Naive thymus-derived CD4-positive, alpha-beta T cell (primary cell): Measurements from ENCODE around the gene CBR1. TPM values are rescaled to one million over a fixed set of nuclear protein-coding genes. Genes with fewer than 3 reads are reported as not detected.
"Not testable (repeated sequence)": the region's sequence is repeated elsewhere in the genome, so short reads cannot be mapped to it uniquely, and the experiment has no call there.

ENCODE experiments used
- ATAC-seq: fragments of 150-1000 bp; cut with Tn5 transposase; 2 replicates; pipeline ENCODE4 v1.10.0; 2021; ENCODE audit warnings: mild to moderate bottlenecking, moderate library complexity
- CTCF ChIA-PET: fragments of 350-600 bp; sonication (Branson Sonifier 250); formaldehyde crosslinking; loops from one replicate; lab custom pipeline; 2021; ENCODE audit warnings: antibody characterized with exemption; lab: Charles Lee
- POLR2A ChIA-PET: fragments of 350-600 bp; sonication (Branson Sonifier 250); formaldehyde crosslinking; loops from one replicate; lab custom pipeline; 2021; ENCODE audit warnings: antibody characterized with exemption, inconsistent platforms; lab: Charles Lee
- DNase-seq, 9 donors: peaks; one replicate each; pipeline versions ENCODE4 v3.0.0 to v3.0.0-alpha.2; 2020 to 2022; ENCODE audit warnings: mixed read lengths in 1 of 9
- H3K27ac ChIP-seq: one replicate; pipeline ENCODE4 v1.7.0; 2013; ENCODE audit warnings: mild to moderate bottlenecking, low read depth, low read length, moderate library complexity
- H3K27me3 ChIP-seq, 2 donors: one replicate each; pipeline ENCODE4 v1.7.0; 2013; ENCODE audit warnings: low read length in 2 of 2, mild to moderate bottlenecking in 2 of 2, moderate library complexity in 2 of 2; ENCODE audit not compliant: control insufficient read depth in 2 of 2, insufficient read depth in 2 of 2
- H3K36me3 ChIP-seq, 3 experiments: 1 replicate in 2 of 3; 2 replicates in 1 of 3; pipeline ENCODE4 v1.7.0; 2013; ENCODE audit warnings: low read length in 3 of 3, mild to moderate bottlenecking in 3 of 3, moderate library complexity in 1 of 3; ENCODE audit not compliant: insufficient read depth in 3 of 3, control insufficient read depth in 2 of 3
- H3K4me1 ChIP-seq, 2 donors: one replicate each; pipeline ENCODE4 v1.7.0; 2013; ENCODE audit warnings: low read length in 2 of 2, mild to moderate bottlenecking in 2 of 2, moderate library complexity in 1 of 2; ENCODE audit not compliant: control insufficient read depth in 2 of 2, insufficient read depth in 2 of 2
- H3K4me3 ChIP-seq: 2 replicates; pipeline ENCODE4 v1.7.0; 2013; ENCODE audit warnings: mild to moderate bottlenecking, low read length
- H3K9me3 ChIP-seq, 3 experiments: 1 replicate in 2 of 3; 2 replicates in 1 of 3; pipeline ENCODE4 v1.7.0; 2013; ENCODE audit warnings: low read length in 3 of 3; ENCODE audit not compliant: control insufficient read depth in 2 of 3
- H3K27ac Mint-ChIP-seq, 9 donors: one replicate each; pipeline ENCODE4 v1.8.0; 2020 to 2022; ENCODE audit warnings: mixed read lengths in 9 of 9, mild to moderate bottlenecking in 8 of 9, moderate library complexity in 5 of 9, inconsistent platforms in 2 of 9
- H3K27me3 Mint-ChIP-seq, 5 donors: one replicate each; pipeline ENCODE4 v1.8.0; 2021 to 2022; ENCODE audit warnings: mixed read lengths in 5 of 5, mild to moderate bottlenecking in 1 of 5
- H3K36me3 Mint-ChIP-seq, 5 donors: one replicate each; pipeline ENCODE4 v1.8.0; 2020 to 2022; ENCODE audit warnings: mixed read lengths in 5 of 5, mild to moderate bottlenecking in 3 of 5, inconsistent platforms in 1 of 5
- H3K4me1 Mint-ChIP-seq, 7 donors: one replicate each; pipeline ENCODE4 v1.8.0; 2020 to 2022; ENCODE audit warnings: mixed read lengths in 7 of 7, mild to moderate bottlenecking in 3 of 7, inconsistent platforms in 1 of 7
- H3K4me3 Mint-ChIP-seq, 10 donors: one replicate each; pipeline ENCODE4 v1.8.0; 2020 to 2022; ENCODE audit warnings: mild to moderate bottlenecking in 10 of 10, mixed read lengths in 10 of 10, moderate library complexity in 6 of 10, inconsistent platforms in 2 of 10
- H3K9me3 Mint-ChIP-seq, 11 donors: one replicate each; pipeline ENCODE4 v1.8.0; 2020 to 2022; ENCODE audit warnings: mixed read lengths in 11 of 11, mild to moderate bottlenecking in 4 of 11, inconsistent platforms in 1 of 11, moderate library complexity in 1 of 11
- intact Hi-C, 2 donors: fragments of 100-400 bp; cut with micrococcal nuclease; formaldehyde crosslinking; loops; one replicate each; pipeline ENCODE4 v1.15.1; 2023
- polyA plus RNA-seq, 2 donors: library from polyadenylated mRNA; unstranded; fragments of 300-500 nt; fragmentation: Illumina TruSeq; gene quantifications; one replicate each; pipeline ENCODE4 v1.2.3, GENCODE V29; 2021
- total RNA-seq, 6 experiments: library from RNA in 5 of 6; stranded (reverse) in 5 of 6; gene quantifications; 1 replicate in 5 of 6; 2 replicates in 1 of 6; pipeline ENCODE4 v1.2.3 and lab custom pipeline; 2021 to 2026

Gene CBR1
- total and polyA plus RNA-seq, 7 experiments from 2014 or later: 6.0 to 59.7 (median 24.1) TPM

GRCh38 chr21:36073181-36073580 is 3.4 kb downstream of the CBR1 start:
- H3K36me3 Mint-ChIP-seq: peaks cover 7 to 37% (median 21%) of the 10 kb centered on the region in 5 donors
- DNase-seq (no peak), ATAC-seq (no peak)
- no peaks in the 10 kb centered on the region for H3K27me3 Mint-ChIP-seq
- H3K27ac ChIP-seq: no peak overlapping the region
- intact Hi-C loops: no loop called here
- H3K36me3 ChIP-seq: peaks cover 0 to 14% (median 0%) of the 10 kb centered on the region in 3 experiments
- peaks cover 16 to 69% (median 55%) of the 10 kb centered on the region in 7 donors for H3K4me1 Mint-ChIP-seq
- POLR2A ChIA-PET: interaction anchor here (0.6 to 5.3 kb wide), 3 partner anchors 13 to 1384 kb away, joined by 3 to 43 read pairs (median 3); partner anchors contain the start of gene SETD4
- H3K27ac Mint-ChIP-seq: peak overlapping the region in 1 of 9 donors; percentile 2
- peaks cover 0 to 5% (median 0%) of the 10 kb centered on the region in 3 experiments for H3K9me3 ChIP-seq
- peak overlapping the region in 1 of 10 donors; percentile 27 for H3K4me3 Mint-ChIP-seq
- no peaks in the 10 kb centered on the region for H3K27me3 ChIP-seq
- H3K4me3 ChIP-seq: no peak overlapping the region
- CTCF ChIA-PET: interaction anchor here (1.1 kb wide), 1 partner anchor 39 kb away, joined by 3 read pairs; no protein-coding TSS in a partner anchor
- H3K4me1 ChIP-seq: peaks cover 5 to 21% of the 10 kb centered on the region in 2 donors
- H3K9me3 Mint-ChIP-seq: peaks cover 3 to 10% (median 6%) of the 10 kb centered on the region in 11 donors

- Histone ChIP-seq H3K4me1 (peaks cover 5 to 21% of the 10 kb centered on the region in 2 donors), H3K36me3 (peaks cover 0 to 14% (median 0%) of the 10 kb centered on the region in 3 experiments)
- Mint-ChIP-seq H3K36me3 (peaks cover 7 to 40% (median 21%) of the 10 kb centered on the region in 5 donors), H3K4me1 (peaks cover 18 to 76% (median 62%) of the 10 kb centered on the region in 7 donors)
- POLR2A ChIA-PET: interaction anchor here (0.6 to 1.2 kb wide), 3 partner anchors 10 to 174 kb away, joined by 3 read pairs; no protein-coding TSS in a partner anchor
- H3K4me3 ChIP-seq, ATAC-seq, H3K27ac ChIP-seq, intact Hi-C loops, H3K9me3 ChIP-seq, H3K4me3 Mint-ChIP-seq, H3K27ac Mint-ChIP-seq, H3K27me3 Mint-ChIP-seq, H3K9me3 Mint-ChIP-seq, DNase-seq, H3K27me3 ChIP-seq, CTCF ChIA-PET: not testable (repeated sequence)
These were observed 4.1 kb downstream of the CBR1 start for GRCh38 chr21:36073911-36074310.

GRCh38 chr21:36075171-36075570 is 5.3 kb downstream of the CBR1 start:
- intact Hi-C loops: no loop called here
- H3K9me3 ChIP-seq: no peaks in the 10 kb centered on the region
- H3K27me3 ChIP-seq: no peaks in the 10 kb centered on the region
- ChIA-PET POLR2A (interaction anchor here (1.2 kb wide), 1 partner anchor 11 kb away, joined by 3 read pairs; no protein-coding TSS in a partner anchor), CTCF (no interaction called here)
- DNase-seq (no peak), ATAC-seq (no peak)
- peaks cover 0 to 6% (median 0%) of the 10 kb centered on the region in 11 donors for H3K9me3 Mint-ChIP-seq
- H3K4me3 ChIP-seq: no peak overlapping the region
- H3K27ac ChIP-seq: no peak overlapping the region
- H3K4me1 ChIP-seq: peaks cover 0 to 26% of the 10 kb centered on the region in 2 donors
- peaks cover 7 to 46% (median 19%) of the 10 kb centered on the region in 5 donors for H3K36me3 Mint-ChIP-seq
- peaks cover 17 to 77% (median 68%) of the 10 kb centered on the region in 7 donors for H3K4me1 Mint-ChIP-seq
- peaks cover 0 to 14% (median 0%) of the 10 kb centered on the region in 3 experiments for H3K36me3 ChIP-seq
- H3K4me3 Mint-ChIP-seq: no peak overlapping the region
- no peaks in the 10 kb centered on the region for H3K27me3 Mint-ChIP-seq
- peak overlapping the region in 1 of 9 donors; percentile 42 for H3K27ac Mint-ChIP-seq

DNA sequence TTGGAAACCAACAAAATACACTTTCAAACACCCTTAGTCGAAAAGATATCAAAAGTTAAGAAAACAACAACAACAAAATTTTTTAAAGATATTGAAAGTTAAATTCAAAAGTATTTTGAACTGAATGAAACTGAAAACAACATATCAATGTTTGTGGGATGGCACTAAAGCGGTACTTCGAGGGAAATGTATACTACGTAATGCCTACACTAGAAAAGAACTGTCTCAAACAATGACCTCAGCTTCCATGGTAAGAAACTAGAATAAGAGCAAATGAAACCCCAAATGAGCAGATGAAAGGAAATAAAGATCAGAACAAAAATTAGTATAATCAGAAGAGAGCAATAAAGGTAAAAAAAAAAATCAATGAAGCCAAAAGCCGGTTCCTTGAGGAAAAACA is 6.1 kb downstream of the CBR1 start:
- CTCF ChIA-PET: no interaction called here
- Mint-ChIP-seq H3K36me3 (peaks cover 7 to 43% (median 16%) of the 10 kb centered on the region in 5 donors), H3K4me3 (peak overlapping the region in 1 of 10 donors; percentile 7), H3K9me3 (peaks cover 0 to 6% (median 0%) of the 10 kb centered on the region in 11 donors), H3K27me3 (no peaks in the 10 kb centered on the region), H3K4me1 (peaks cover 17 to 69% (median 60%) of the 10 kb centered on the region in 7 donors), H3K27ac (peak overlapping the region in 6 of 9 donors; percentile 28 to 74 (median 43))
- peaks cover 0 to 19% of the 10 kb centered on the region in 2 donors for H3K4me1 ChIP-seq
- intact Hi-C loops: no loop called here
- H3K27ac ChIP-seq: no peak overlapping the region
- H3K9me3 ChIP-seq: no peaks in the 10 kb centered on the region
- ATAC-seq (no peak), DNase-seq (no peak)
- H3K4me3 ChIP-seq: no peak overlapping the region
- POLR2A ChIA-PET: interaction anchor here (1.6 kb wide), 1 partner anchor 16 kb away, joined by 14 read pairs; the partner anchor contains the start of gene SETD4
- H3K27me3 ChIP-seq: no peaks in the 10 kb centered on the region
- peaks cover 0 to 14% (median 0%) of the 10 kb centered on the region in 3 experiments for H3K36me3 ChIP-seq

DNA sequence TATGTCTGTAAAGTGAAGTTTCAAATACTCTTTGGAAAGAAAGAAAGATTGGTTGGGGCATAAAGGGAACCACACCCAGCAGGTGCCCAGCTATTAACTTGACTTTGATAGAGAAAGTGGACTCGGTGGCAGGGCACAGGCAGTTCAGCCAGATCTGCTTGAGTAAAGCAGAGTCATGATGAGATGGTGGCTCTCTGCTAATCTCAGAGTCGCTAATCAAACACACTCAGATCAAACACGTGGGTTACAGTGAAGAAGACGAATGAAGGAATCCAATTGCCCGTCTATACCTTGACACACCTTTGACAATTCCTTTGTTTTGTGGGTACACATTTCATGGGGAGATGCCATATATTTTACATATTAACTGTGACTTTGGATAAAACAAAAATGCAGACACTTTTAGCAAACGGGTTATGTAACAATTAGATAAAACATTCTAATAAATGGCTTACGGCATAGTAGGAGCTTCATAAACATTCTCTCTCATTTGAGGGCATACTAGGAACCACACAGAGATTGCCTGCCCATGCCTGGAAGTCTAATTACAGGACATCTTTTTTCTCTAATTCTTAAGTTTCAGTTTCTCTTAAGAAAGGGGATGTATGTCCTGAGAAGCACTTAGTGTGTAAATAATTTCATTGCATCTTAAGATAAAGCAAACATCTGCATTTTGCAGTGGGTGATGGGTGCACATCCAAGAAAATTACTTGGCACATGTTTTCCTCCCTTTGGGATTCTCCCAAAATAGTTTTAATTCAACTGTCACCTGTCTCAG is 7.2 kb downstream of the CBR1 start:
- Mint-ChIP-seq H3K27ac (peak overlapping the region in 8 of 9 donors; percentile 3 to 71 (median 26)), H3K4me3 (peak overlapping the region in 2 of 10 donors; percentile 25 to 30), H3K27me3 (no peaks in the 10 kb centered on the region), H3K9me3 (peaks cover 0 to 6% (median 0%) of the 10 kb centered on the region in 11 donors), H3K4me1 (peaks cover 13 to 58% (median 49%) of the 10 kb centered on the region in 7 donors), H3K36me3 (peaks cover 4 to 34% (median 14%) of the 10 kb centered on the region in 5 donors)
- H3K36me3 ChIP-seq: peaks cover 0 to 8% (median 0%) of the 10 kb centered on the region in 3 experiments
- peaks cover 0 to 10% of the 10 kb centered on the region in 2 donors for H3K4me1 ChIP-seq
- no peak for DNase-seq
- no peak overlapping the region for H3K4me3 ChIP-seq
- no peaks in the 10 kb centered on the region for H3K27me3 ChIP-seq
- intact Hi-C loops: no loop called here
- H3K9me3 ChIP-seq: no peaks in the 10 kb centered on the region
- H3K27ac ChIP-seq: no peak overlapping the region
- CTCF ChIA-PET: no interaction called here
- no peak for ATAC-seq
- POLR2A ChIA-PET: interaction anchor here (0.6 to 4.1 kb wide), 6 partner anchors 7 to 1189 kb away, joined by 3 to 30 read pairs (median 10); partner anchors contain the start of genes CBR1 and SETD4

DNA sequence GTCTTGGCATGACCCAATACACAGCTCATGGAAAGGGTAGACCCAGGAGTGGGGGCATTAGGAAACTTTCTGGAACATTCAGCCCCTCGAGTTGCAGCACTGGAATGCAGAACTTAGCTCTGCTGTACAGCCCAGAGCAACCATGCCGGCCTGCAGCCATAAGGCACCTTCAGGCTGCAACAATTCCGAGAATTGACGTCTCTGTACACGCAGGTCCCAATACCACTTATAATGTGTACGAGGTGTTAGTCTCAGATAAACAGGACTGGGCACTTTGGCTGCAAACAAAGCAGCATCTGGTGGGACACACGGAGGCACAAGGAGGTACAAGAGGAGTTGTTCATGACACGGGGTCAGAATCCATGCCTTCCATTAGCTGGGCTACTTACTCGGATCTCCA is 7.9 kb downstream of the CBR1 start:
- Mint-ChIP-seq H3K4me1 (peaks cover 8 to 51% (median 42%) of the 10 kb centered on the region in 7 donors), H3K27ac (peak overlapping the region in 6 of 9 donors; percentile 9 to 99 (median 76)), H3K4me3 (peak overlapping the region in 4 of 10 donors; percentile 19 to 42 (median 20)), H3K9me3 (peaks cover 0 to 6% (median 0%) of the 10 kb centered on the region in 11 donors), H3K27me3 (no peaks in the 10 kb centered on the region), H3K36me3 (peaks cover 0 to 28% (median 9%) of the 10 kb centered on the region in 5 donors)
- H3K27ac ChIP-seq: no peak overlapping the region
- peaks cover 0 to under 1% (median 0%) of the 10 kb centered on the region in 3 experiments for H3K36me3 ChIP-seq
- no peak overlapping the region for H3K4me3 ChIP-seq
- H3K4me1 ChIP-seq: peaks cover 0 to 10% of the 10 kb centered on the region in 2 donors
- ChIA-PET CTCF (no interaction called here), POLR2A (interaction anchor here (0.6 to 4.1 kb wide), 4 partner anchors 8 to 125 kb away, joined by 3 to 30 read pairs (median 11); partner anchors contain the start of genes CBR1 and SETD4)
- no peak for ATAC-seq
- intact Hi-C loops: loop anchor here in 1 of 2 donors (2.0 kb wide), 1 partner anchor 35 kb away; no protein-coding TSS in a partner anchor
- no peaks in the 10 kb centered on the region for H3K27me3 ChIP-seq
- DNase-seq: no peak
- H3K9me3 ChIP-seq: no peaks in the 10 kb centered on the region
